HEK293T (cell line): Measurements from ENCODE around the gene ELOVL4.

ENCODE experiments used
- BHLHE40 ChIP-seq: fragments of 450-650 bp; IDR thresholded peaks from 2 replicates; pipeline ENCODE4 v1.6.1; 2016; ENCODE audit warnings: mild to moderate bottlenecking, moderate library complexity, borderline replicate concordance
- CTBP1 ChIP-seq: fragments of 450-650 bp; IDR thresholded peaks from 2 replicates; pipeline ENCODE4 v1.6.1; 2016; ENCODE audit warnings: borderline replicate concordance
- FOXK2 ChIP-seq: fragments of 450-650 bp; IDR thresholded peaks from 2 replicates; pipeline ENCODE4 v1.6.1; 2016; ENCODE audit warnings: mild to moderate bottlenecking
- SUZ12 ChIP-seq: fragments of 450-650 bp; IDR thresholded peaks from 2 replicates; pipeline ENCODE4 v1.6.1; 2016; ENCODE audit warnings: mild to moderate bottlenecking

DNA sequence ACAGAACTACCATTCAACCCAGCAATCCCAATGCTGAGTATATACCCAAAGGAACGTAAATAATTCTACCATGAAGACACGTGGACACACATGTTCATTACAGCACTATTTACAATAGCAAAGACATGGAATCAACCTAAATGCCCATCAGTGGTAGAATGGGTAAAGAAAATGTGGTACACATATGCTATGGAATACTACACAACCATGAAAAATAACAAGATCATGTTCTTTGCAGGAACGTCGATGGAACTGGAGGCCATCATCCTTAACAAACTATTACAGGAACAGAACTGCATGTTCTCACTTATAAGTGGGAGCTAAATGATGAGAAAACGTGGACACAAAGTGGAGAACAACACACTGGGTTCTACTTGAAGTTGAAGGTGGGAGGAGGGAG, 22.4 kb upstream of the ELOVL4 start:
- TF ChIP-seq SUZ12 (no peak), CTBP1 (no peak), BHLHE40 (no peak), FOXK2 (no peak)
